ENCODE results near the gene ZBTB16. TPM values are rescaled to one million over a fixed set of nuclear protein-coding genes. Genes with fewer than 3 reads are reported as not detected.

The ZBTB16 gene
- total and polyA plus RNA-seq, 9 donors, result 12.7 to 160 (median 68.7) TPM

- H3K4me1 ChIP-seq (ENCODE audit: insufficient read depth), result peaks cover 35% of the 10 kb centered on the region
- no peaks in the 10 kb centered on the region for H3K9me3 ChIP-seq
- intact Hi-C loops (cut with DNase I), result loop anchor here in 1 of 4 donors (10.0 kb wide), 1 partner anchor 60 kb away; no protein-coding TSS in a partner anchor
- DNase-seq, result no peak
- H3K36me3 ChIP-seq, result no peaks in the 10 kb centered on the region
- peak overlapping the region; percentile 34 to 74 for H3K27ac ChIP-seq
- 16 to 36% (median 27%) methylated on average over 4 of the region's 4 CpGs for WGBS, 3 donors
- H3K4me3 ChIP-seq, result no peak overlapping the region
- no peak for TF ChIP-seq POLR2A (IDR thresholded peaks at IDR 0.05)
- TF ChIP-seq CTCF (IDR thresholded peaks at IDR 0.05), result peak in 1 of 3 donors; percentile 18
- no peaks in the 10 kb centered on the region for H3K27me3 ChIP-seq
Measured at GRCh38 chr11:114194702-114195101, 135.2 kb downstream of the ZBTB16 start.

- TF ChIP-seq POLR2A (IDR thresholded peaks at IDR 0.05) (no peak), CTCF (IDR thresholded peaks at IDR 0.05) (no peak), EP300 (IDR thresholded peaks at IDR 0.05) (no peak)
- H3K4me1 ChIP-seq (ENCODE audit: insufficient read depth), result peaks cover 35% of the 10 kb centered on the region
Measured at GRCh38 chr11:114195151-114195550, 135.6 kb downstream of the ZBTB16 start.

GRCh38 chr11:114195981-114196731 is 136.6 kb downstream of the ZBTB16 start:
- peak overlapping the region; percentile 74 to 77 for H3K27ac ChIP-seq
- no peaks in the 10 kb centered on the region for H3K27me3 ChIP-seq
- TF ChIP-seq POLR2A (IDR thresholded peaks at IDR 0.05) (no peak), CTCF (IDR thresholded peaks at IDR 0.05) (no peak), EP300 (IDR thresholded peaks at IDR 0.05) (no peak)
- intact Hi-C loops (cut with DNase I), result loop anchor here in 1 of 4 donors (10.0 kb wide), 1 partner anchor 59 kb away; no protein-coding TSS in a partner anchor
- 96 to 99% (median 97%) methylated on average over 5 of the region's 5 CpGs for WGBS, 3 donors
- no peaks in the 10 kb centered on the region for H3K9me3 ChIP-seq
- no peak for DNase-seq
- no peaks in the 10 kb centered on the region for H3K36me3 ChIP-seq
- H3K4me1 ChIP-seq (ENCODE audit: insufficient read depth), result peaks cover 35% of the 10 kb centered on the region
- no peak overlapping the region for H3K4me3 ChIP-seq

More at GRCh38 chr11:114195151-114195550, 135.6 kb downstream of the ZBTB16 start:
- Histone ChIP-seq H3K27me3 (no peaks in the 10 kb centered on the region), H3K36me3 (no peaks in the 10 kb centered on the region), H3K9me3 (no peaks in the 10 kb centered on the region), H3K27ac (peak overlapping the region; percentile 34 to 74), H3K4me3 (no peak overlapping the region)
- DNase-seq, result peak in 1 of 5 donors; percentile 28
- intact Hi-C loops (cut with DNase I), result loop anchor here in 1 of 4 donors (10.0 kb wide), 1 partner anchor 60 kb away; no protein-coding TSS in a partner anchor
- 53 to 59% (median 58%) methylated on average over 4 of the region's 4 CpGs for WGBS, 3 donors

GRCh38 chr11:114196997-114197703 is 137.6 kb downstream of the ZBTB16 start:
- peaks cover 35% of the 10 kb centered on the region for H3K4me1 ChIP-seq (ENCODE audit: insufficient read depth)
- no peaks in the 10 kb centered on the region for H3K27me3 ChIP-seq
- no peak for TF ChIP-seq CTCF (IDR thresholded peaks at IDR 0.05)
- TF ChIP-seq POLR2A (IDR thresholded peaks at IDR 0.05), result no peak
- TF ChIP-seq EP300 (IDR thresholded peaks at IDR 0.05), result no peak
- WGBS, 3 donors, result 60 to 65% (median 64%) methylated on average over 7 of the region's 7 CpGs
- DNase-seq, result peak in 1 of 5 donors; percentile 27
- no peak overlapping the region for H3K4me3 ChIP-seq
- H3K9me3 ChIP-seq, result no peaks in the 10 kb centered on the region
- H3K36me3 ChIP-seq, result no peaks in the 10 kb centered on the region
- intact Hi-C loops (cut with DNase I), result loop anchor here in 1 of 4 donors (10.0 kb wide), 1 partner anchor 58 kb away; no protein-coding TSS in a partner anchor
- peak overlapping the region; percentile 74 to 77 for H3K27ac ChIP-seq

Data from ovary (tissue), 9 donors.